ENCODE results near the gene MYLK4.

MYLK4 gene

GRCh38 chr6:2643130-2643529 lies 107.6 kb downstream of the MYLK4 start:
- H3K27ac ChIP-seq (ENCODE audit: low read depth, low read length), result no peak overlapping the region
- H3K27me3 ChIP-seq (ENCODE audit: control insufficient read depth in 1 of 2, insufficient read depth in 2 of 2, low read length in 2 of 2), result no peaks in the 10 kb centered on the region

DNA sequence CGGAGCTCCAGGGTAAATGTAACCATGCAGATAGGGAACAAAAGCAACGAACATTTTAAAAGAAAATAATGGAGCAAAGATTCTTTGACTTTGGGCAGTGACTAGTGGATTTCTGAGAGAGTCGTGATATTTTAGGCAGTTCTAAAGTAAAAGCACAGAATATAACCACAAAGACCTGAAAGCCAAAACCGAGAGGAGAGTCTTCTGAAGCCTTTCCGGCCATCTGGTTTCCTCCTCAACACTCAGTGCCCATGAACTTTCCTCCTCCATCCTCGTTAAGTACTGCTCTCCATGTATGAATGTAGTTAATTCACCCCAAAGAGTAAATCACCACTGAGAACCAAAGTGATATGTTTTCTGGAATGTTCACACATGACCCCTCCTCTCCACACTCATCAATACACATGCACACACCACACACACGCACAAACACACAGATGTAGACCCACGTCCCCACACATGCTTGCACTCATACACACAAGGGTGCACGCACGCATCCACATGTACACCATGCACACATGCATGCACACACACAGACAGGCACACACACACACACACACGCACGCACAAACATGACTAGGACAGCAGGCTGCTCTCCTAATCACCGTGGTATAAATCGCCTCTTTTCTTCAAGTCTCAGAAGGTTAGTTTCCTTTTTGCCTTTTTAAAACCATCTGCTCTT lies 109.5 kb downstream of the MYLK4 start:
- Histone ChIP-seq H3K27me3 (ENCODE audit: control insufficient read depth in 1 of 2, insufficient read depth in 2 of 2, low read length in 2 of 2) (no peaks in the 10 kb centered on the region), H3K36me3 (ENCODE audit: insufficient read depth, low read length) (no peaks in the 10 kb centered on the region), H3K4me1 (ENCODE audit: insufficient read depth, low read length) (no peaks in the 10 kb centered on the region), H3K4me3 (ENCODE audit: low read depth in 1 of 2, low read length in 2 of 2) (no peak overlapping the region), H3K9ac (ENCODE audit: low read length) (no peak overlapping the region), H3K27ac (ENCODE audit: low read depth, low read length) (no peak overlapping the region), H3K9me3 (ENCODE audit: low read length) (no peaks in the 10 kb centered on the region)

More at GRCh38 chr6:2643130-2643529, 107.6 kb downstream of the MYLK4 start:
- H3K9me3 ChIP-seq (ENCODE audit: low read length), result no peaks in the 10 kb centered on the region
- H3K36me3 ChIP-seq (ENCODE audit: insufficient read depth, low read length), result no peaks in the 10 kb centered on the region
- no peaks in the 10 kb centered on the region for H3K4me1 ChIP-seq (ENCODE audit: insufficient read depth, low read length)
- H3K4me3 ChIP-seq (ENCODE audit: low read depth in 1 of 2, low read length in 2 of 2), result no peak overlapping the region
- H3K9ac ChIP-seq (ENCODE audit: low read length), result no peak overlapping the region

- H3K36me3 ChIP-seq (ENCODE audit: insufficient read depth, low read length), result no peaks in the 10 kb centered on the region
- H3K4me3 ChIP-seq (ENCODE audit: low read depth in 1 of 2, low read length in 2 of 2), result no peak overlapping the region
- no peaks in the 10 kb centered on the region for H3K27me3 ChIP-seq (ENCODE audit: control insufficient read depth in 1 of 2, insufficient read depth in 2 of 2, low read length in 2 of 2)
- no peaks in the 10 kb centered on the region for H3K4me1 ChIP-seq (ENCODE audit: insufficient read depth, low read length)
- no peak overlapping the region for H3K9ac ChIP-seq (ENCODE audit: low read length)
- H3K9me3 ChIP-seq (ENCODE audit: low read length), result no peaks in the 10 kb centered on the region
- H3K27ac ChIP-seq (ENCODE audit: low read depth, low read length), result no peak overlapping the region
Measured at GRCh38 chr6:2640551-2640950, 110.2 kb downstream of the MYLK4 start.

GRCh38 chr6:2639896-2640295 lies 110.8 kb downstream of the MYLK4 start:
- H3K4me1 ChIP-seq (ENCODE audit: insufficient read depth, low read length), result peaks cover 4% of the 10 kb centered on the region
- H3K27ac ChIP-seq (ENCODE audit: low read depth, low read length), result no peak overlapping the region
- no peak overlapping the region for H3K4me3 ChIP-seq (ENCODE audit: low read depth in 1 of 2, low read length in 2 of 2)
- no peaks in the 10 kb centered on the region for H3K27me3 ChIP-seq (ENCODE audit: control insufficient read depth in 1 of 2, insufficient read depth in 2 of 2, low read length in 2 of 2)
- H3K9ac ChIP-seq (ENCODE audit: low read length), result no peak overlapping the region
- H3K9me3 ChIP-seq (ENCODE audit: low read length), result no peaks in the 10 kb centered on the region
- H3K36me3 ChIP-seq (ENCODE audit: insufficient read depth, low read length), result no peaks in the 10 kb centered on the region

DNA sequence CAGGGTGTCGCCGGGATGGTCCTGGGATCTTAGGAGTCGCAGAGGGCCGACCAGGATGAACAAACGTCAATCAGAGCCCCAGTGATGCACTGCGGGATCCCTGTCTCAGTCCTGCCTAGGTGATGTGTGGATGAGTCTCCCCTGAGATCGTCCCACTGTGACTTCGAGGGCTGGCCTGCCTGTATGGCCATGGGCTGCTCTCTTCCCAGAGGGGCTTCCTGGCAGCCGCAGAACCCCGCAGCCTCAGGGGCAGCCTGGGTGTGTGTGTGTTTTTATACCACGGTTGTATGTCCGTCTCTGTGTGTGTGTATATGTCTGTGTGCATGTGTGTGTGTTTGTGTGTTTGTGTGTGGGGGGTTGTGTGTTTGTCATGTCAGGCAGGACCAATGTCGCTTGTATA lies 111.6 kb downstream of the MYLK4 start:
- Histone ChIP-seq H3K27ac (ENCODE audit: low read depth, low read length) (no peak overlapping the region), H3K27me3 (ENCODE audit: control insufficient read depth in 1 of 2, insufficient read depth in 2 of 2, low read length in 2 of 2) (no peaks in the 10 kb centered on the region), H3K4me3 (ENCODE audit: low read depth in 1 of 2, low read length in 2 of 2) (no peak overlapping the region), H3K4me1 (ENCODE audit: insufficient read depth, low read length) (peaks cover 8% of the 10 kb centered on the region), H3K9me3 (ENCODE audit: low read length) (no peaks in the 10 kb centered on the region), H3K9ac (ENCODE audit: low read length) (no peak overlapping the region), H3K36me3 (ENCODE audit: insufficient read depth, low read length) (no peaks in the 10 kb centered on the region)

DNA sequence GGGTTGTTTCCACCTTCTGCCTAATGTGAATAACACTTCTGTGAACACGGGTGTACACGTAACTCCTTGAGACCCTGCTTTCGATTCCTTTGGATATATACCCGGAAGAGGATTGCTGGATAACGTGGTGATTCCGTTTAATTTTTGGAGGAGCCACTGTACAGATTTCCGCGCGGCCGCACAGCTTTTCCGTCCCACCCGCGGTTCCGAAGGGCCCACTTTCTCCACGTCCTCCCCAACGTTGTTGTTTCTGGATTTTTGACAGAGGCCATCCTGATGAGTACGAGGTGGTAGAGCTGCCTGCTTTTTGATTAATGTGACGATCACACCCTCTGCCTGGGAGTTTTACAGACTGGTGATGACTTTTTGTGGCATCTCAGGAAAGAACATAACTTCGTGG lies 114.0 kb downstream of the MYLK4 start:
- Histone ChIP-seq H3K27me3 (ENCODE audit: control insufficient read depth in 1 of 2, insufficient read depth in 2 of 2, low read length in 2 of 2) (no peaks in the 10 kb centered on the region), H3K4me1 (ENCODE audit: insufficient read depth, low read length) (peaks cover 25% of the 10 kb centered on the region), H3K9ac (ENCODE audit: low read length) (no peak overlapping the region), H3K27ac (ENCODE audit: low read depth, low read length) (no peak overlapping the region), H3K4me3 (ENCODE audit: low read depth in 1 of 2, low read length in 2 of 2) (no peak overlapping the region), H3K9me3 (ENCODE audit: low read length) (no peaks in the 10 kb centered on the region), H3K36me3 (ENCODE audit: insufficient read depth, low read length) (no peaks in the 10 kb centered on the region)

GRCh38 chr6:2635911-2636310 lies 114.8 kb downstream of the MYLK4 start:
- Histone ChIP-seq H3K27ac (ENCODE audit: low read depth, low read length) (no peak overlapping the region), H3K9me3 (ENCODE audit: low read length) (no peaks in the 10 kb centered on the region), H3K36me3 (ENCODE audit: insufficient read depth, low read length) (no peaks in the 10 kb centered on the region), H3K27me3 (ENCODE audit: control insufficient read depth in 1 of 2, insufficient read depth in 2 of 2, low read length in 2 of 2) (no peaks in the 10 kb centered on the region), H3K4me1 (ENCODE audit: insufficient read depth, low read length) (peaks cover 25% of the 10 kb centered on the region), H3K4me3 (ENCODE audit: low read depth in 1 of 2, low read length in 2 of 2) (no peak overlapping the region), H3K9ac (ENCODE audit: low read length) (no peak overlapping the region)

GRCh38 chr6:2634139-2634964 lies 116.4 kb downstream of the MYLK4 start:
- peaks cover 25% of the 10 kb centered on the region for H3K4me1 ChIP-seq (ENCODE audit: insufficient read depth, low read length)
- H3K4me3 ChIP-seq (ENCODE audit: low read depth in 1 of 2, low read length in 2 of 2), result peak overlapping the region; percentile 31 to 37
- H3K27ac ChIP-seq (ENCODE audit: low read depth, low read length), result peak overlapping the region; percentile 74
- no peaks in the 10 kb centered on the region for H3K9me3 ChIP-seq (ENCODE audit: low read length)
- H3K9ac ChIP-seq (ENCODE audit: low read length), result no peak overlapping the region
- no peaks in the 10 kb centered on the region for H3K27me3 ChIP-seq (ENCODE audit: control insufficient read depth in 1 of 2, insufficient read depth in 2 of 2, low read length in 2 of 2)
- no peaks in the 10 kb centered on the region for H3K36me3 ChIP-seq (ENCODE audit: insufficient read depth, low read length)

DNA sequence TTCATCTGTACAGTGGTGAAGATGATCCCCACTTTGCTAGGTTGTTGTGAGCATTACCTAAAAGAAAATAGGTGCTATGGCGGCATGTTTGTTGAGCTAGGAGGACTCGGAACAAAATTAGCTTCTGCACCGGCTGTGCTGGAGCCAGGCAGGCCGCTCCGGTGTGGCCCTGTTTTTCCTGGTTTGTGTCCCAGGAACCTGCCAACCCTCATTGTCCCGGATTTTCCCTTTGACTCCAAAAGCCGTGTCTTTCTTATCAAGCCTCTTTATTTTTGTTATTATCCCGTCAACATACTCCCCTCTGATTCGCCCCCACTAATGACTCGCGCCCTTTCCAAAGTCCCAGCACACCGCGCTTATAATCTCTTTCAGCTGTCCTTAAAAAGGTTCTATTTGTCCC lies 117.0 kb downstream of the MYLK4 start:
- peak overlapping the region; percentile 31 to 37 for H3K4me3 ChIP-seq (ENCODE audit: low read depth in 1 of 2, low read length in 2 of 2)
- H3K9ac ChIP-seq (ENCODE audit: low read length), result no peak overlapping the region
- peak overlapping the region; percentile 74 for H3K27ac ChIP-seq (ENCODE audit: low read depth, low read length)
- no peaks in the 10 kb centered on the region for H3K9me3 ChIP-seq (ENCODE audit: low read length)
- H3K36me3 ChIP-seq (ENCODE audit: insufficient read depth, low read length), result no peaks in the 10 kb centered on the region
- no peaks in the 10 kb centered on the region for H3K27me3 ChIP-seq (ENCODE audit: control insufficient read depth in 1 of 2, insufficient read depth in 2 of 2, low read length in 2 of 2)
- H3K4me1 ChIP-seq (ENCODE audit: insufficient read depth, low read length), result peaks cover 25% of the 10 kb centered on the region

DNA sequence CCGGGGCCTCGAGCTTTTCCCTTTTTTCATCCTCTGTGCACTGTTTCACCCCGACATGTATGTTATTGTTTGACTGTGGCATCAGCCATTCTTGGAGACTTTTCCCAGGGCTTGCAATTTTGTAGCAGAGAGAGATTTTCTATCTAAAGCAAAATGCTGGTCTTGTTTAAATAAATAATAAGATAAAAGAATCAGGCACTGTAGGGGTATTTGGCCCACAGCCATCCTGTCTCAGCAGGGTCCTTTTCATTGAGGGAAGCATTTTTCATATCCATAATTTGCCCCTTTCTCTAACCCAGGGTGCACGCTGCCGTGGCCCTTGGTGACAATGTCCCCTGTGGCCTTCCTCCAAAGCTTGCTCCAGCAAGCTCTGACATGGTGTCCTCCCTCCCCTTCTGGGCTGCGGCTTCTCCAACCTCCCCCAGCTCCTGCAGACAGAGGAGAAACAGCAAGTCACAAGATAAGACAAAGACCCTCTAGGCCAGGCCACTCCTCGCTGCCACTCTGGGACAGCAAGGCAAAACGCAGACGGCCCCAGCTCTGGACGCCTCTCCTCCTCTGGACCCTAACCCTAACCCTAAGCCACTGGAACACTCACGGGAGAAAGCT lies 117.6 kb downstream of the MYLK4 start:
- Histone ChIP-seq H3K27me3 (ENCODE audit: control insufficient read depth in 1 of 2, insufficient read depth in 2 of 2, low read length in 2 of 2) (no peaks in the 10 kb centered on the region), H3K27ac (ENCODE audit: low read depth, low read length) (peak overlapping the region; percentile 0), H3K9ac (ENCODE audit: low read length) (no peak overlapping the region), H3K4me1 (ENCODE audit: insufficient read depth, low read length) (peaks cover 25% of the 10 kb centered on the region), H3K9me3 (ENCODE audit: low read length) (no peaks in the 10 kb centered on the region), H3K36me3 (ENCODE audit: insufficient read depth, low read length) (no peaks in the 10 kb centered on the region), H3K4me3 (ENCODE audit: low read depth in 1 of 2, low read length in 2 of 2) (no peak overlapping the region)

GRCh38 chr6:2632368-2632767 lies 118.4 kb downstream of the MYLK4 start:
- Histone ChIP-seq H3K27ac (ENCODE audit: low read depth, low read length) (no peak overlapping the region), H3K36me3 (ENCODE audit: insufficient read depth, low read length) (no peaks in the 10 kb centered on the region), H3K9me3 (ENCODE audit: low read length) (no peaks in the 10 kb centered on the region), H3K27me3 (ENCODE audit: control insufficient read depth in 1 of 2, insufficient read depth in 2 of 2, low read length in 2 of 2) (no peaks in the 10 kb centered on the region), H3K4me1 (ENCODE audit: insufficient read depth, low read length) (peaks cover 25% of the 10 kb centered on the region), H3K4me3 (ENCODE audit: low read depth in 1 of 2, low read length in 2 of 2) (no peak overlapping the region), H3K9ac (ENCODE audit: low read length) (no peak overlapping the region)
